Measurements from ENCODE around the gene LAMA2. TPM values are rescaled to one million over a fixed set of nuclear protein-coding genes. Genes with fewer than 3 reads are reported as not detected.

Gene LAMA2
- total RNA-seq, 1 donor from 2014 or later = 0.23 TPM

DNA sequence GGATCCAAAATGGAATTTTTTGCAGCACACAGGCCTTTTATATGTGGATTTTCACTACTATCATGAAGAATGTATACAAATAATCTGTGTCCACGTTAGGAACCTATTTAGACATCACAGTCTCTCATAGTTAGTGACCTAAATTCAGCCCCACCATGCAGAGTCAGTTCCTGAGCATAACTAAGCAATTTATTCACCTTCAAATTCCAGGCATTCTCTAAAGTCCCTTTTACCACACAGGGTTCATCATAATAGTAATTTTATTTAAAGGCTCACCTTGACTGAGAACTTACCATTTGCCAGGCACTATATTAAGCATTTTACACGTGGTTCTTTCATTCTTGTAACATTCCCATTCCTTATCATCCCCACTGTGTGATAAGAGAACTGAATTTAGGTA, 473.2 kb downstream of the LAMA2 start:
- Mint-ChIP-seq H3K36me3 (ENCODE audit: low read depth) (no peaks in the 10 kb centered on the region), H3K4me3 (ENCODE audit: low read depth) (no peak overlapping the region), H3K9me3 (no peaks in the 10 kb centered on the region), H3K27ac (no peak overlapping the region), H3K4me1 (ENCODE audit: low read depth) (no peaks in the 10 kb centered on the region), H3K27me3 (ENCODE audit: low read depth) (peaks cover 14% of the 10 kb centered on the region)
- no peak for DNase-seq (ENCODE audit: low spot score)
- intact Hi-C loops (cut with micrococcal nuclease) = no loop called here

DNA sequence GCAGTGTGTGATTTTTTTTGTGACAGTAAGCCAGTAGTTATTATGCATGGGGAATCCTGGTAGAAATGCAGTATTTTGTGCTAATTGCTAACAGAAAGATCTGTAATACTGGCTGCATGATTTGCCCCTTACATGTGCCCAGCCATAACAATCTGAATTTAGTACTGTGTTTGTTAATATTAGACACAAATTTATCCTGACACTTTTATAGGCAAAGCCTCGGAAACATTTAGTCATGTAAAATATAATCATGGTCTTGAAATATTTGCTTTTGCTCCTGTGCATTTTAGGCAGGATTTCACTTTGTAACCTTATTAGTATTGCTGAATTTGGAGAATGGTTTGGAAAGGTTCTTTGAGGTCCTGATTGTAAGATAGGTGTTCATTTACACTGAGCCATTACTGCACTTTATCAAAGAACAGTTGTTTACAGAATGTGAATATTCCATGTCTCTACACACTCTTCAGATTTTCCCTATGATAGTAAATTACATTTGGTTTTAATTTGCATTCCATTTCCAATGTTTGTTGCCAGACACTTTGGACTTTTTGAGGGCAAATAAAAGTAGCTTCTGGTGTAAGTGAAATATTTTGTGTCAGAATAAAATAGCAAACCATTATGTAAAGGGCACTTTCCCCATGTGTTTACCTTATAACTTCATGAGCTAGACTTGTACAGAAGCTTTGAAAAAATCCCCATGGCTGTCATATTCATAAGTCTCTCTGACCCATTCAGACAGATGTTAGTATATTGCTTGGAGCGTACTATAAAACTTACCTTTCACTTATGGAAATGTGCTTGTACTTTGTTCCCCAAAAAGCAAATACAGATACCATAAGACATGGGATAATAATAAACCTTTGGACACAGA, 477.1 kb downstream of the LAMA2 start:
- H3K9me3 Mint-ChIP-seq = no peaks in the 10 kb centered on the region
- no peak overlapping the region for H3K4me3 Mint-ChIP-seq (ENCODE audit: low read depth)
- no peak overlapping the region for H3K27ac Mint-ChIP-seq
- H3K36me3 Mint-ChIP-seq (ENCODE audit: low read depth) = no peaks in the 10 kb centered on the region
- no peaks in the 10 kb centered on the region for H3K4me1 Mint-ChIP-seq (ENCODE audit: low read depth)
- H3K27me3 Mint-ChIP-seq (ENCODE audit: low read depth) = peaks cover 6% of the 10 kb centered on the region
- DNase-seq (ENCODE audit: low spot score) = no peak
- intact Hi-C loops (cut with micrococcal nuclease) = no loop called here

DNA sequence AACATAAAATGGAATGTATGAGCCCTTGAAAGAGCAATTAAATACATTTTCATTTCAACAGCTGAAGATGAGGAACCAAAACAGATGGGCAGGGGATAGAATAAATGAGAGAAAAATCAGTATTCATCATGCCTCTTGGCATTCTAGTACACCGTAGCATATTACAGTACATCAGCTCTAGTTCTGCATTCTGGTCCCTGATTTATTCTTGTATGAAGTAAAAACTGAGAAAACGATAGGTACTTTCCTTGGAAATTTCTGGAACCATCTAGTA, 477.7 kb downstream of the LAMA2 start:
- no peak overlapping the region for H3K27ac Mint-ChIP-seq
- intact Hi-C loops (cut with micrococcal nuclease) = no loop called here
- no peaks in the 10 kb centered on the region for H3K9me3 Mint-ChIP-seq
- H3K4me1 Mint-ChIP-seq (ENCODE audit: low read depth) = no peaks in the 10 kb centered on the region
- H3K27me3 Mint-ChIP-seq (ENCODE audit: low read depth) = peaks cover 6% of the 10 kb centered on the region
- no peak for DNase-seq (ENCODE audit: low spot score)
- no peaks in the 10 kb centered on the region for H3K36me3 Mint-ChIP-seq (ENCODE audit: low read depth)
- no peak overlapping the region for H3K4me3 Mint-ChIP-seq (ENCODE audit: low read depth)

DNA sequence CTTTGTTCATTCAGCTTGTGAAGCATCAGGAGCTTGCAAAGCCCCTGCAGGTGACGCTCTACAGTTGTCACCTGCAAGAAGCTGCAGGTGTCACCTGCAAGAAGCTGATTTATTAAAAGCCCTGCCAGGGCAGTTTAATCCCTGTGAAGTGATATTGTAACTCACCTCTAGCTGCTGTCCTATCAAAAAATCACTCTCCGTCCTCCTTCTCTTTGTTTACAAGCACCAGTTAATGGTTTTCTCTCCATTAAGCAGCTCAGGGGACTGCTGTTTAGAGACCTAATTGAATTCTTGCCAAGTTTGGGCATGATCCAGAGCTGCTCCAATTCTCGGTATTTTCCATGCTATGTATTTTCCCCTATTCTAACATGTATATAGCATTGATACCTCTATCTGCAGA, 481.1 kb downstream of the LAMA2 start:
- no peaks in the 10 kb centered on the region for H3K4me1 Mint-ChIP-seq (ENCODE audit: low read depth)
- no peak overlapping the region for H3K4me3 Mint-ChIP-seq (ENCODE audit: low read depth)
- no peak overlapping the region for H3K27ac Mint-ChIP-seq
- no peaks in the 10 kb centered on the region for H3K9me3 Mint-ChIP-seq
- no peaks in the 10 kb centered on the region for H3K36me3 Mint-ChIP-seq (ENCODE audit: low read depth)
- intact Hi-C loops (cut with micrococcal nuclease) = no loop called here
- no peaks in the 10 kb centered on the region for H3K27me3 Mint-ChIP-seq (ENCODE audit: low read depth)
- no peak for DNase-seq (ENCODE audit: low spot score)

- Mint-ChIP-seq H3K9me3 (no peaks in the 10 kb centered on the region), H3K4me1 (ENCODE audit: low read depth) (peaks cover 1% of the 10 kb centered on the region), H3K36me3 (ENCODE audit: low read depth) (no peaks in the 10 kb centered on the region), H3K27me3 (ENCODE audit: low read depth) (no peaks in the 10 kb centered on the region), H3K4me3 (ENCODE audit: low read depth) (no peak overlapping the region), H3K27ac (no peak overlapping the region)
- intact Hi-C loops (cut with micrococcal nuclease) = no loop called here
- DNase-seq (ENCODE audit: low spot score) = no peak
Measured at GRCh38 chr6:129364767-129365166, 481.8 kb downstream of the LAMA2 start.

DNA sequence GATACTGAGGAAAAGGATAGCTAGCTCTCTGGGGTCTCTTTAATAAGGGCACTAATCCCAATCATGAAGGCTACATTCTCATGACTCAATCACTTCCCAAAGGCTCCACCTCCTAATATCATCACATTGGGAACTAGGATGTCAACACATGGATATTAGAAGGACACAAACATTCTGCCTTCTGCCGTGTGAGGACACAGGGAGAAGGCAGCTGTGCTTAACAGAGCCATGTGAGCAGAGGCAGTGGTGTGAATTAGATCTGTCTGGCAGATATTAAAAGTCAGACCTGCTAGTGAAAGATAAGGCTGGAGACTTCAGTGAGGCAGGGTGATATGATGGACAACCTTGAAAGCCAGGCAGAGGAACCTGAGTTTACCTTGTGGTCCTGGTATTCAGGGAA, 485.1 kb downstream of the LAMA2 start:
- Mint-ChIP-seq H3K4me1 (ENCODE audit: low read depth) (peaks cover 8% of the 10 kb centered on the region), H3K27me3 (ENCODE audit: low read depth) (peaks cover 5% of the 10 kb centered on the region), H3K36me3 (ENCODE audit: low read depth) (no peaks in the 10 kb centered on the region), H3K9me3 (no peaks in the 10 kb centered on the region), H3K27ac (no peak overlapping the region), H3K4me3 (ENCODE audit: low read depth) (no peak overlapping the region)
- no peak for DNase-seq (ENCODE audit: low spot score)
- intact Hi-C loops (cut with micrococcal nuclease) = no loop called here

GRCh38 chr6:129368970-129369369, 486.0 kb downstream of the LAMA2 start:
- intact Hi-C loops (cut with micrococcal nuclease) = no loop called here
- peaks cover 5% of the 10 kb centered on the region for H3K27me3 Mint-ChIP-seq (ENCODE audit: low read depth)

GRCh38 chr6:129369737-129370136, 486.8 kb downstream of the LAMA2 start:
- Mint-ChIP-seq H3K27ac (no peak overlapping the region), H3K4me1 (ENCODE audit: low read depth) (peaks cover 8% of the 10 kb centered on the region), H3K36me3 (ENCODE audit: low read depth) (no peaks in the 10 kb centered on the region), H3K27me3 (ENCODE audit: low read depth) (peaks cover 5% of the 10 kb centered on the region), H3K4me3 (ENCODE audit: low read depth) (no peak overlapping the region), H3K9me3 (no peaks in the 10 kb centered on the region)
- intact Hi-C loops (cut with micrococcal nuclease) = loop anchor here (10.0 kb wide), 1 partner anchor 195 kb away; no protein-coding TSS in a partner anchor
- no peak for DNase-seq (ENCODE audit: low spot score)

More at GRCh38 chr6:129368970-129369369, 486.0 kb downstream of the LAMA2 start:
- no peak overlapping the region for H3K4me3 Mint-ChIP-seq (ENCODE audit: low read depth)
- no peak for DNase-seq (ENCODE audit: low spot score)
- H3K9me3 Mint-ChIP-seq = no peaks in the 10 kb centered on the region
- H3K36me3 Mint-ChIP-seq (ENCODE audit: low read depth) = no peaks in the 10 kb centered on the region
- peaks cover 8% of the 10 kb centered on the region for H3K4me1 Mint-ChIP-seq (ENCODE audit: low read depth)
- H3K27ac Mint-ChIP-seq = no peak overlapping the region

DNA sequence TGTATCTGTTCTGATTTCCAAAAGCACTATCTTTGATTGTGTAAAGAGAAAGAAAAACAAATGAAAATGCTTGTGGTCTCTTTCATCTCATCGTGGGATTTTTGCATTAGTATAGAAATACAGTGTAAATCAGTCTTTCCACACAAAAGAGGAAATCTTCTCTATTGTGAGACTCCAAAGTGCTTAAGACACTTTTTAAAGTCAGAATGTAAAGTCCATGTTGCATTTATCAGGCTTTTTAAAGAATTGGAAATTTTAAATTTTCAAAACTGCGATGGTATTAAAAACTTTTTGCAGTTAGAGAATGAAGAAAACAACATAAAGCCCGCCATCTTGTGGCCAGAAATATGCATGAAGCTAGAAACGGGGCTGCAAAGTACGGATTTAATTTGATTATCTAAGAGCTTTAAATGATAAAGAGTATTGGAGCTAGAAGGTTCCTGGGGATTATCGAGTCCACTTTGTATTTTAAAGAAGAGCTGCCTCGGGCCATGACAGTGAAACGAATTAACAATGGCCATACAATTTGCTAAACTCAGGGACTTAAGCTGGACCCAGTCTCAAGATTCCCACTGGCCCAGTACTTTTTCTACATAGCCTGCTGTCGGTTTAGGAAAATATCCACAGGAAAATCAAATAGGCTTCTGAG, 487.5 kb downstream of the LAMA2 start:
- H3K27me3 Mint-ChIP-seq (ENCODE audit: low read depth) = peaks cover 5% of the 10 kb centered on the region
- H3K4me3 Mint-ChIP-seq (ENCODE audit: low read depth) = no peak overlapping the region
- H3K27ac Mint-ChIP-seq = no peak overlapping the region
- H3K9me3 Mint-ChIP-seq = no peaks in the 10 kb centered on the region
- no peaks in the 10 kb centered on the region for H3K36me3 Mint-ChIP-seq (ENCODE audit: low read depth)
- H3K4me1 Mint-ChIP-seq (ENCODE audit: low read depth) = peaks cover 8% of the 10 kb centered on the region
- DNase-seq (ENCODE audit: low spot score) = peak; percentile 11
- intact Hi-C loops (cut with micrococcal nuclease) = loop anchor here (10.0 kb wide), 1 partner anchor 194 kb away; no protein-coding TSS in a partner anchor

DNA sequence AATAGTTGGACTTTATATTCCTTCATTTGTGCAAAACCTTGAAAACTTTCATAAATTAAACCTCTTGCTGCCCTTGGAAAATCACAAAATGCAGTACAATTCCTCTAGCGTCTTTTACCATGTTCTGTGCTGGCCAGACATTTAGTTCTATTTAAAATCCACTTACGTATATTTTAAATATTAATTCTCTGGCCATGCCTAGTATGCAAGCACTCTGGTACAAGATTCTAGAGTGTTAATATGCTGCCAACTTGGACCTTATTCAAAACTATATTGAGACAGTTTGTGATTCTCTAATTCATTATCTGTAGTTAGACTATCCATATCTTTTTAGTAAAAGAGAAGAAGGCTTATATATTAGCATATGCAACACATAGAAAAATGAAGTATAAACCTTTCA, 498.9 kb downstream of the LAMA2 start:
- intact Hi-C loops (cut with micrococcal nuclease) = no loop called here
- Mint-ChIP-seq H3K27me3 (ENCODE audit: low read depth) (peaks cover 13% of the 10 kb centered on the region), H3K27ac (no peak overlapping the region), H3K4me3 (ENCODE audit: low read depth) (no peak overlapping the region), H3K4me1 (ENCODE audit: low read depth) (no peaks in the 10 kb centered on the region), H3K9me3 (no peaks in the 10 kb centered on the region), H3K36me3 (ENCODE audit: low read depth) (no peaks in the 10 kb centered on the region)
- no peak for DNase-seq (ENCODE audit: low spot score)

DNA sequence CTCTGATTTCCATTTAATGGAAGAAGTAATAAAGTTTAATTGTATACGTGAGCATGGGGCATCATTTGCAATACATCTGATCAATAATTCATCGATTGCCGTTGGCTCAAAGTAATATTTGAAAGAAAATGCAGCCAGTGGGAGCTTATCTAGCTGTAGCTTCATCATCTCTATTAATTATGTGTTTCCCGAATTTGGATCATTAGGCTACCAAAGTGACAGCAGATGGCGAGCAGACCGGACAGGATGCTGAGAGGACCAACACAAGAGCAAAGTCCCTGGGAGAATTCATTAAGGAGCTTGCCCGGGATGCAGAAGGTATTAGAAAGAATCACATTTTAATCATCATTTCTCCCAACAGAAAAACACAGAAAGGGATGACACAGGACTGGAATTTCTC, 500.0 kb downstream of the LAMA2 start:
- no peaks in the 10 kb centered on the region for H3K9me3 Mint-ChIP-seq
- no peak for DNase-seq (ENCODE audit: low spot score)
- intact Hi-C loops (cut with micrococcal nuclease) = no loop called here
- peaks cover 13% of the 10 kb centered on the region for H3K27me3 Mint-ChIP-seq (ENCODE audit: low read depth)
- H3K4me1 Mint-ChIP-seq (ENCODE audit: low read depth) = no peaks in the 10 kb centered on the region
- H3K4me3 Mint-ChIP-seq (ENCODE audit: low read depth) = no peak overlapping the region
- no peak overlapping the region for H3K27ac Mint-ChIP-seq
- H3K36me3 Mint-ChIP-seq (ENCODE audit: low read depth) = no peaks in the 10 kb centered on the region

- no peak overlapping the region for H3K4me3 Mint-ChIP-seq (ENCODE audit: low read depth)
- no peak overlapping the region for H3K27ac Mint-ChIP-seq
- H3K9me3 Mint-ChIP-seq = no peaks in the 10 kb centered on the region
- no peaks in the 10 kb centered on the region for H3K4me1 Mint-ChIP-seq (ENCODE audit: low read depth)
- intact Hi-C loops (cut with micrococcal nuclease) = no loop called here
- no peaks in the 10 kb centered on the region for H3K36me3 Mint-ChIP-seq (ENCODE audit: low read depth)
- H3K27me3 Mint-ChIP-seq (ENCODE audit: low read depth) = peaks cover 13% of the 10 kb centered on the region
- no peak for DNase-seq (ENCODE audit: low spot score)
Measured at GRCh38 chr6:129385117-129385516, 502.2 kb downstream of the LAMA2 start.

GRCh38 chr6:129390900-129391299, 508.0 kb downstream of the LAMA2 start:
- no peak overlapping the region for H3K4me3 Mint-ChIP-seq (ENCODE audit: low read depth)
- no peak overlapping the region for H3K27ac Mint-ChIP-seq
- H3K4me1 Mint-ChIP-seq (ENCODE audit: low read depth) = no peaks in the 10 kb centered on the region
- no peaks in the 10 kb centered on the region for H3K36me3 Mint-ChIP-seq (ENCODE audit: low read depth)
- H3K27me3 Mint-ChIP-seq (ENCODE audit: low read depth) = peaks cover 5% of the 10 kb centered on the region
- no peak for DNase-seq (ENCODE audit: low spot score)
- intact Hi-C loops (cut with micrococcal nuclease) = no loop called here
- no peaks in the 10 kb centered on the region for H3K9me3 Mint-ChIP-seq
